GM12891 (cell line): ENCODE data around the gene OR4K2.

Source experiments
- POLR2A ChIP-seq: IDR thresholded peaks from 2 replicates; pipeline ENCODE4 v1.6.1; 2011; ENCODE audit warnings: low read depth, low read length, control low read depth
- TAF1 ChIP-seq: IDR thresholded peaks from 2 replicates; pipeline ENCODE4 v1.6.1; 2011; ENCODE audit warnings: low read depth, low read length, control low read depth

GRCh38 chr14:19917955-19918518 is 43.1 kb downstream of the OR4K2 start:
- TF ChIP-seq POLR2A (no peak), TAF1 (no peak)
